GM18508 (cell line): ENCODE measurements around the gene PARD6B.
"Not testable (repeated sequence)": the region's sequence is repeated elsewhere in the genome, so short reads cannot be mapped to it uniquely, and the experiment has no call there.

ENCODE experiments used
- ATAC-seq: cut with Tn5 transposase; IDR thresholded peaks from one replicate; pipeline ENCODE4 v1.9.1; 2021; ENCODE audit warnings: moderate number of reproducible peaks; ENCODE audit not compliant: insufficient read depth, unreplicated experiment

PARD6B gene

DNA sequence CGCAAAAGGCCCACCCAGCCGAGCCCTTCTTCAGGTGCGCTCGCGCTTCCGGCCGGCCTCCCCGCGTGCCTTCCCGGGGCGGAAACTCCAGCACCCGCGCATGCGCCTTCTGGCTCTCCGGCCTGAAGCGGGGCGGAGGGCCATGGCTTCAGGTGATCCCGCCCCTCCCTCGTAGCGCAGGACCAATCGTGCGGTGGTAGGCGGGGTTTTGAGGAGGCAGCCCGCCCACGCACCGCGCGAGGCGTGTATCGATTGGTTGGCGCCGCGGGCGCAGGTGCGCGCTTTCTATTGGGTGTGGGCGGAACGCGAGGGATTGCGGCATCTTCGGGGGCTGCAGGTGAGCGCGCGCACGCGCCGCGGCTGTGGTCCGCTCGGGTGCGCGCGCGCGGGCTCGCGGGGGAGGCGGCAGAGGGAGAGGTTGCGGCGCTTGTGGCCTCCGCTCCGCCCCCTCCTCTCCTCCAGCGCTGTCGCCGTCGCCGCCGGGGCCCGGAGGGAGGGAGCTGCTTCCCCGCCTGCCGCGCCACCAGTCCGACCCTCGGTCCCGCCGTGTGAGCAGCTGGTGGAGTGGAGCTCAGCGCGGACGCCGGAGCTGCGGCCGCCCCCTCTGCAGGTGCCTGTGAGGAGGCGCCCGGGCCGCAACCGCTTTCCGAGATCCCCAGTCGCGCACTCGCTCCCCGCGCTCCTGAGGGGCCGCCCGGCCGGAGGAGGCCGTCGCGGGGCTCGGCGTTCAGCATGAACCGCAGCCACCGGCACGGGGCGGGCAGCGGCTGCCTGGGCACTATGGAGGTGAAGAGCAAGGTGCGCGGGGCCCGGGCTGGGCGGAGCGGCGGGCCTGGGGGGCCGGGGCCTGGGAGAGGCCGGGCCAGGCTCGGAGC, at the start of gene PARD6B:
Gene PARD6B, plus strand, starts transcription at position 526 of the 875 bp plus-strand sequence. Its CDS starts 207 bp downstream, at position 733.
- ATAC-seq: peak; percentile 60

DNA sequence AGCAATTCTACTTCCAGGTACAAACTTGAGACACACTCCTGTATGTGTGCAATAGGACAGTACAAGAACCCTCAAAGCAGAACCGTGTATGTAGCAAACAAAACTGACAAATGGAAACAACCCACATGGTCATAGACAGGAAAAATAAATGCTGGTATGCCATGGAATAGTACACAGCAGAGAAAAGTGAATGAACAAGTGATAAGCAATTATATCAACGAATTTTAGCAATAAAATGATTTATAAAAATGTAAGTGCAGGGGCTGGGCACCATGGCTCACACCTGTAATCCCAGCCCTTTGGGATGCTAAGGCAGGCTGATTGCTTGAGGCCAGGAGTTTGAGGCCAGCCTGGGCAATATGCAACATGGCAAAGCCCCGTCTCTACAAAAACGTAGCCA, 49.3 kb upstream of the PARD6B start:
- ATAC-seq: no peak

- ATAC-seq: no peak
Measured at GRCh38 chr20:50682947-50683530, 48.3 kb upstream of the PARD6B start.

GRCh38 chr20:50683570-50683969, 47.8 kb upstream of the PARD6B start:
- no peak for ATAC-seq

GRCh38 chr20:50686821-50687220, 44.6 kb upstream of the PARD6B start:
- no peak for ATAC-seq

DNA sequence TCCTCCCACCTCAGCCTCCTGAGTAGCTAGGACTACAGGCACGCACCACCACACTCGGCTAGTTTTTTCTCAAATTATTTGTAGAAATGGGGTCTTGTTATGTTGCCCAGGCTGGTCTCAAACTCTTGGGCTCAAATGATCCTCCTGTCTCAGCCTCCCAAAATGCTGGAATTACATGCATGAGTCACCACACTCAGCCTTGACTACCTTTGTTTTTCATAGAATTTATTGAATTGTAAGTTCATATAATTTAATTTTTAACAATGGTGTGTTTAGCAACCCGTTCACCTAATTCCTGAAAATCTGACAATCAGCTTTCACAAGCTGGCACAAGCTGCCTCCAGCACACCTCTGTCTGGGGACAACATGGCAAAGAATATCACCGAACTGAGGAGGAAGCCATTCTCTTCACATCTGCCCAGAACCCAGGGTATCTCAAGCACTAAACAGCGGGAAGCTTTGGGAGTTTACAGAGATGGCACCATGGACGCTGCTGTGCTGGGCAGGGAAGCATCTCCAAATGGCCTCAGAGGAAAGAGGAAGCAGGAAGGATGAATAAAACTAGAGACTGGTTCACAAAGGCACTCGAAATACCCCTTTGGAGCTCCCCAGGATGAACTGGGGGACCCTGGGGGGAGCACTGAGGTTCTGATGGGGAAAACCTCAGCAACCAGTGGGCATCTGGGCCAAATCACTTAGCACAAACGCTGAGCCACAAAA, 43.0 kb upstream of the PARD6B start:
- no peak for ATAC-seq

DNA sequence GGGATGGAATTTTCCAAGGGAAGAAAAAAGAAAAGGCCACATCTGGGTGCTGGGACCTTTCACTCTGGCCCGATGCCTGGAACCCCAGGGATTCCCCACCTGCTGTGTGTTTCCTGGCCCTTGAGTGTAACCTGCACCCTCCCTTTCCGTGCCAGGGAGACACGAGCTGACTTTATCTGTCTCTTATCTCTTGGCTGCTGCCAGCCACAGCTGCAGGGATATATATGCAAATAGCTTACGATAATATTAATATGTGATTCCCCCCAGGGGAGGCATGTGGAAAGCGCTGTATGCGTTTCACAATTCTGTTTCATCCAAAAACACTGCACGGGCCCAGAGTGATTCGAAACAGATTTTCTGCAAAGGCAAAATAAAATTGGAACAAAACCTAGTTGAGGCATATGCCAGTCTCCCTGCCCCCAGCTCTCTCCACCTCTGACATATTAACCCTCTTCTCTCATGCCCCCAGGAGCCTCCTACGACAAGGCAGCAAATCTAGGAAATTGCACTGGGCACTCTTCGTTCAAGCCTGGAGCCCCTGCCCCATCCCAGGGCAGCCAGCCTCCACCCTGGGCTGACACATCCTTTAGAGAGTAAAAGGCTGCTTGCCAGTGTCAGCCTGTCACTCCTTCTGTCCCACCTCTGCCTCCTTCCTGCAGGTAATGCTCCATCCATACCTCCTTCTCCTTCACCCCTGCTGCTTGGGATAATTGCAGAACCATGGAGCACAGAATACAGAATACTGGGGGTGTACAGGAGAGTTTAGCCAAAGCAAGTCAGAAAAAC, 41.3 kb upstream of the PARD6B start:
- ATAC-seq: no peak

DNA sequence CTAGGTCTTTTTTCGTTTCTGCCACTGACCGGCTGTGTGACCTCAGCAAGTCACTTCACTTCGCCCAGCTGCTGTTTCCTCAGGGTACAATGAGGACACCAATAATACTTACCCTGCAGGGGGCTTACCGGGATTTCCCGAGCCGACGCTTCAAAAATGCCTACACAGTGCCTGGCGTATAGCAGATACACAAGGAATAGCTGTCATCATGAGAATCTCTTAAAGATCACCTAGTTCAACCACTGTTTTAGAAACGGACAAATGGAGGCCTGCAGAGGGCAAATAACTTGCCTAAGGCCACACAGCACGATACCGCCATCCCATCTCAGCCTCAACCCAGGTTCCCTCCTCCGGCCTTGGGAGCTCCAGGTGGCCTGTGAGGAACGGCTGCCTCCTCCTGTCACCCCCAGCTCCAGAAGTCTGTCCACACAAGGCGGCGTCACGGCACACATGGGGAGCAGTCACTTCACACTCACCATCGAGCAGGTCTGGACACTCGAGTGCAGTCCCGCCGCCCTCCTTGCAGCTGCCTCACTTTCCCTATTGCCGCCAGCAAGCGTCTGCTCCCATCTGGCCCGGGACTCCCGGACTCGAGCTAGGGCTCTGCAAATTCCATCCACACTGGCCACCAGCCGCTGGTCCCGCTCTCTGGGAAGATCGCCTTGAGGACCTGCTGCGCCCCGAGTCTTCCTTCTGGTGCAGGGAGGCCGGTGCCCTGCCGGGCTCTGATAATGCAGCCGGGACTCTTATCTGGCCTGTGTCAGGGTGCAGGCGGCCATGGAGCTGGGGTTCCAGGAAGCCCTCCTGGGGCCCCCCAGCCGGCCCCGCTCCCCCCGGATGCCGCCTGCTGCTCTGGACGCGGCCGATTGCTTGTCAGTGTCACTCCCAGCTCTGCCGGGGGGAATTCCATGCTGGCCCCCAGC, 40.5 kb upstream of the PARD6B start, which contains the start of gene RIPOR3:
Gene RIPOR3, minus strand, starts transcription at position 893 of the 923 bp plus-strand sequence. Its CDS starts 414 bp downstream, at position 479.
- ATAC-seq: no peak

DNA sequence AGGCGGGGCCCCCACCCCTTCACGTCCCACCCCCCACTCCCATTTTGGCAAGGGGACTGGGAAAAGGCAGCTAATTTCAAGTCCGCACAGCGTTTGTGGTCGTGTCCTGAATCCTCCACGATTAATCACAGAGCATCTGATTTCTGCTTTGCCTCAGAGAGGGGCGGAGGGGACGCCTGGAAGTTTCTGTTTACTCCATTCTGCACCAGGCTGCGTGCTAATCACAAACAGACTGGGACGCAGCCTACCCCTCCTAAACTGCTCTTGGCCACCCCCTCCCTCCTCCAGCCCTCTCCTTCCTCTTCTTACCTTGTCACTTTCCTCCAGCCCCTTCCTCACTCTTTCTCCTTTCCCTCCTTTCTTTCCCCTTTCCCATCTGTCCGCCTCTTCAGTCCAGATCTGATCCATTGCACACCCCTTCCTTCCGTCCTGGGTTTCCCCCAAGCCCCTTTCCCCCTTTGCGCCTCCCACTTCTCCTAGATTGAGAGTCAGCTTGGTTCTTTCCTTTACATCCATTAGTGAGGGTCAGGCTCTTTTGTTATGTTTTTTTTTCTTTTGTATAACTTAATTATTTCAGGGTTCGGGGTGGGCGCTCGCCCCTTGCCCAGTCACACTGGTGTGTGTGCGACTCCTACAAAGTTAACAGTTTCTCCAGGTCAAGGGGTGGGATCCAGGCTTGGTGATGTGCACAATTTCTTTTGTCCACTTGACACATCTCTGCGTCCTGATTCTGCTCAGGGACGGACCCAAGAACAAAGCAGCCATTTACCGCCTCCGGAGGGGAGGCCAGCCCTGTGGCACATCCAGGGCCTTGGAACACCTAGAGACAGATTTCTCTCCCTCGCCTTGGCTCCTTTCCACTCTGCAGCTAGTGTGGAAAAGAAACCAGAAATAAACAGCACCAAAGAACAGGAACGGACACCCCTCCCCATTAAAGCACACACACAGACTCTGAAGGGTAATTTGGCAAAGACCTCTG, 39.5 kb upstream of the PARD6B start:
- no peak for ATAC-seq

GRCh38 chr20:50692552-50692933, 38.8 kb upstream of the PARD6B start:
- ATAC-seq: no peak

DNA sequence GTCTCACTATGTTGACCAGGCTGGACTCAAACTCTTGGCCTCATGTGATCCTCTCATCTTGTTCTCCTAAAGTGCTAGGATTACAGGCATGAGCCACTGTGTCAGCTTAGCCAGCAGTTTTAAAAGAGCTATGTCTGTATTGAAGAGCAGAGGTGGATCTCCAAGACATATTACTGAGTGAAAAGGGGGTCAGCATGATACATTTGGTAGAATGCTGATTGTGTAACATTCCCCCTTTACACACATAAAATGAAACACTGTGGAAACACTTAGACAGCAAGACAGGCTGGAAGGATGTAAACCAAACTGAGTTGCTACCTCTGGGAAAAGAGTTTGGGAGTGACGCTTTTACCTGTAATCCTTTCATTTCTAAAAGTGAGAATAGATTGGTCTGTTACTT, 38.4 kb upstream of the PARD6B start:
- no peak for ATAC-seq

GRCh38 chr20:50694379-50695134, 36.8 kb upstream of the PARD6B start:
- ATAC-seq: no peak

GRCh38 chr20:50695135-50695872, 36.1 kb upstream of the PARD6B start:
- no peak for ATAC-seq

- ATAC-seq: not testable (repeated sequence)
Measured at GRCh38 chr20:50698255-50698654, 33.1 kb upstream of the PARD6B start.

- no peak for ATAC-seq
Measured at GRCh38 chr20:50699688-50700087, 31.7 kb upstream of the PARD6B start.

DNA sequence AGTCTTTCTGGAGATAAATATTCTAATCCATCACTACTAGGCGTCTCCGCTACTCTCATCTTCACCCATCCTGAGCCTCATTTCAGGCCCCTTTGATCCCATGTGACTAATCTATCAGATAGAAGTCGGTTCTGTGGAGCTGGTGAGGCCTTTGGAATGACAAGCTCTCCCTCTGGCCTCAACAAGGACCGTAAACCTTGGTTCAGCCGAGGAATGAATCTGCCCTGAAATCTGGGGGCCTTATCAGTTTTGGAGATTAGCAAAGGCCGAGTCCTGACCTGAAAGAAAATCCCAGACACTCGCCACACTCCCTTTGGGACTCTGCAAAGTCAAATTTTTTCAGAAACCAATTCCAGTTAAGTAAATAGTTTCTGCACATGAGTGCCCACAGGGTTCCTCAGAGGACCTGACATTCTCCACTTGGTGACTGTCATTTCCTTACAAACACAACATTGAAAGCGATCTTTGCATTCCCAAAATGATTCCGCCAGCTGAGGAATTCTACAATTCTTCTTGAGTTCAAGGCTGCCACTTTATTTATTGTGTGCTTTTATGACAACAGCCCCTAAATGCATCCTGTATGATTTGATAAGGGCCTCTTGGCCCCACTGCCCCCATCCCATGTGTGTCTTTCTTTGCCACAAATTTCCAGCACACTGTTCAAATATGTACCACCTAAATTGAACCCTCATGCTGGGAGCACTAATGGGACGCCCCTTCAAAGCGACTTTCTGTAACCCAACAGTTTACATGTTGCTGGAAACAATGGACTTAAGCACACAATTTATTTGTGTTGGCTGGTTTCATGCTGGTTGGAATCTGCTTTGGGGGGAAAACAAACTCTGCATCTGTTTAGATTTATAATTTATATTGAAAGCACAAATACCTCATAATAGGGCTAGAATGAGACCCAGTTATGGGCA, 30.1 kb upstream of the PARD6B start:
- ATAC-seq: no peak
